NCI-H510A treated with DMSO at 0.1 percent for 48 hours (cell line): ENCODE measurements around the gene FAM47E.
A peak's percentile ranks its signal among the peaks of the same experiment; 100 is the strongest.

Source experiments
- DNase-seq: peaks from one replicate; lab custom pipeline; 2025; lab: John Stamatoyannopoulos, UW

The FAM47E gene

DNA sequence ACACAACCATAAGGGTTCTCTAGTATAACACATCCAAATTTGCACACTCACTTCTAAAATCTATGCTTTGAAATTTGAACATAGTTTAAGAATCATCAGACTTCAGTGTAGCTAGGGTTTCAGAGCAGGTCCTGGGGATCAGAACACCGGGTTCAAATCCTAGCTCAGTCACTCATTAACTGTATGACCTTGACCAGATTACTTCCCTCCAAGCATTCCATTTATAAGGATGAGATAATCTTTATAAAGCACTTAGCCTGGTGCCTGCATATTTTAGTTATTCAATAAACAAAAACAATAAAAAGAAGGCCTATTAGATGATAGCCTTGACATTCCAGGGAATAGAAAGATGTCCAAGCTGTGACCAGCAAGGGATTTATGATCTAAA is 50.2 kb downstream of the FAM47E start:
- no peak for DNase-seq

DNA sequence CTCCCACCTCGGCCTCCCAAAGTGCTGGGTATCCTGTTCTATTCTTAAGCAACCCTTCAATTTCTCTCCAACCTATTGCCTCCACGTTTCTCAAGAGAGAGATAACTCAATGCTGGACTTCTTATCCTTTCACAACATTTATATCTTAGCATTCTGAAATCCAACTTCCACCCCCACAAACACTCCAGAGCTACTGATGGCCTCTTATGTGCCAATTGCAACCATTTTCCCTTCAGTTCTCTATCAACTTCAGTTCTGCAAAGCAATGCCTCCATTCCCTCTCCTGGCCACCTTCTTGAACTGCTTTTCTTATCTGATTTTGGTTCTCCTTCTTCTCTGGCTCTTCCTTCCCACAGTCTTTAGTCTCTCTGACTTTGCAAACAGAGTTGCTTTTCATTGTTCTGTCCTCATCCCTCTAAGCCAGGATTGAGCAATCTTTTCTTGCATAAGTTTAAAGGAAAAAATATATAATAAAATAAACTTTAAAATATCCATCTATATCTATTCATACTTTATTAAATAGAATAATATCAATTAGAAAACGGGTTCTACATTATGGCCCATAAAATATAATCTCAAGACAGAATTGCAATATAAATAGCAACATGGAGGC is 51.4 kb downstream of the FAM47E start:
- DNase-seq, result no peak

DNA sequence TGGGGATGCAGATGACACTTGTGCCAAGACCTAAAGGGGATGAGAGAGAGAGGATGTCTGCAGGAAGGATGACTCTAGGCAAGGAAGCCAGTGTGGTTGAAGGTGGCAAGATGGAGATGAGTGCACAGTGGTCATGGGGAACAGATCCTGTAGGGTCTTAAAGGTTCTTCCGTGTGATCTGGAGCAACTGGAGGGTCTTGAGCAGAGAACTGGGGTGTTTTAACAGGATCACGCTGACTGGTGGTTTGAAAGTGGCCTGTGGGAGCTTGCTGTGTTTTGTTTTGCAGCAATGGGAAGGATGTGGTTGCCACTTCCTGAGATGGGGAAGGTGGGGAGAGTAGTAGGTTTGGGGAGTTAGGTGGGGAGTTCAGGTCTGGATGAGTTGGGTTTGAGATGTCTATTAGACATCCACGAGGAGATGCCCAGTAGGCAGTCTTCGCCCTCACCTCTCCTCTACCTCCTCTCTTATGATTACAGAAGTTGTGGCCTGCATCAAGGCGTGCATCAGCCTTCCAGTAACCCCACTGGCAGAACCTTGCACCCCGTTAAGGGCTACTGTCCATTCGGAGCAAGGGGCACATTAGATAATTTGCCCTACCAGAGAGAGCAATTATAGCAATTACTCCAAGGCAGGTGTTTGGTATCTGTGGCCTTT is 53.6 kb downstream of the FAM47E start:
- no peak for DNase-seq

DNA sequence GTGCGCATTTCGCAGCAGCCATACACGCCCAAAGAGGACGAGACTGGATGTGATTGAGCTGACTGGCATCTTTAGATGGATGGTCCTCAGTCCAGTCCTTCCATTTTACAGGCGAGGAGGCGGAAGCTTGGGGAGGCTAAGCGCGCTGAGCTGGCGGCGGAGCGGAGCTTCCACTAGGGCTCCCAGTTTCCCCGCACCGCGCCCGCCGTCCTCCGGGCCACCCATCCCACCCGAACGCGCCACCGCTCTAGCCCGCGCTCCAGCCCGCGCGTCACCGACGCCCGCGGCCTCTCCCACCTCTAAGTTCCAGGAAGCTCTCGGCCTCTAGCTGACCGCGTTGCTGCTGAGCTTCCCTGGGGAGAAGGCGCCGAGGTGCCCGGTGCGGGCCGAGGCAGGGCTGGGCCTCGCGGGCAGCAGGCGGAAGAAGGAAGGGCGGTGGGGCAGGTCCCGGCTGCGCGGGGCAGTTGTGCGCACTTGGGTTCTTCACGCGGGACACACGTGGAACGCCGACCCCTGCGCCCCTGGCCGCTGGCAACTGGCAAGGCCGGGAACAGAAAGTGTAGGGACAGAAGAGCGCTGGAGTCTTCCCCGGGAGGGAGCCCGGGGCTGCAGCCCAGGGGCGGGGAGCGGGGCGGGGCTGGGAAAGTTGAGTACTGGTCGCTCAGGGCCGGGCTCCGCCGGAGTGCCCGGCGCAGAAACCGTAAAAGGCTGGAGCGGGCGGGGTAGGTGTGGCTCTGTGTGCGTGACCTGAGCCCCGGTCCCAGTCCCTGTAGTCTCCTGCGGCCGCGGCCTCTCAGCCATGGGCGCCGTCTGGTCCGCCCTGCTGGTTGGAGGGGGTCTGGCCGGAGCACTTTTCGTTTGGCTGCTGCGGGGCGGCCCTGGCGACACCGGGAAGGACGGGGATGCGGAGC is 54.7 kb downstream of the FAM47E start, which contains the start of gene STBD1:
Gene STBD1 (plus strand): TSS at position 763 of the 911 bp plus-strand sequence. CDS start 37 bp downstream, at position 800.
- DNase-seq, result peak; percentile 80

- DNase-seq, result peak; percentile 31
Measured at GRCh38 chr4:76306882-76307659, 55.5 kb downstream of the FAM47E start.

DNA sequence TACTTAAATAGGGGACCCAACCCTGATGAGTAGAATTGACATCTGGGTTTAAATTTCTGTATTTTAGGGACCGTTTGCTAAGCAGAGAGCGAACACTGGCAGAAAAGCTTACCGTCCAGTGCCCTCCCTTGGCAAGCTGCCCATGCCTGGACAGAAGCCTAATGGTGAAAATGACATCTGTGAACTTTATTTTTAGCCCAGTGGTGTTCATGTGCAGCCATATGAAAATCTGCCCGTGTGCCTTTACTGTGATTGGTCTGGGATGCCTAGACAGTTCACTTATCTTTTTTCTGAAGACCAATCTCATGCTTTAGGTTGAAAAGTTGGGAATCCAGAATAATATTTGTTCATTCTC is 56.1 kb downstream of the FAM47E start:
- DNase-seq, result no peak

GRCh38 chr4:76308548-76308947 is 57.0 kb downstream of the FAM47E start:
- peak; percentile 10 for DNase-seq

DNA sequence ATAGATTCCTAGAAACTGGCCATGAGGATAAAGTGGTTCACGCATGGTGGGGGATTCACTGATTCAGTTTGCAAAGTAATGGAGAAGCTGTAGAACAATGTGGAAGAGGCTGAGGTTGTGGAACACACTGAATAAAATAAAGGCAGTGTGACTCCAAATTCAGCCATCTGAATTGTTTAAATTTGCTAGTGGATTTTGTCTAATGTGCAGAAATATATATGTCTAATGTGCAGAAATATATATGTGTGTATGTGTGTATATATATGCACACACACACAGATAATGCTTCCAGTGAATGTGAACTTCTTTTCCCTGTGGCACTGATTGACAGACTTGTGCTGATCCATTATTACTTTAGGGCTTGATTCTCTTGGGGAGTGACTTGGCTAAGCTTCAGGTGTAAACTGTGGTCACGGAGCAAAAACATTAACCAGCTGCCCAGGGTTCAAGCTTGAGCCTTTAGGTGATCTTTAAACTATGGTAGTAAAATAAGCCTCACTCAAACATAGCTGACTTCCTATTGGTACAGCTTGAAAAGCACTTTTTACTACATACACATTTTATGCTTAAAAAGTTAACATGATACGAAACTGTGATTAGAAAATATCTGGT is 58.5 kb downstream of the FAM47E start:
- no peak for DNase-seq

- DNase-seq, result no peak
Measured at GRCh38 chr4:76310683-76311082, 59.2 kb downstream of the FAM47E start.

- DNase-seq, result no peak
Measured at GRCh38 chr4:76311896-76312331, 60.4 kb downstream of the FAM47E start.

GRCh38 chr4:76312457-76312856 is 60.9 kb downstream of the FAM47E start:
- no peak for DNase-seq

DNA sequence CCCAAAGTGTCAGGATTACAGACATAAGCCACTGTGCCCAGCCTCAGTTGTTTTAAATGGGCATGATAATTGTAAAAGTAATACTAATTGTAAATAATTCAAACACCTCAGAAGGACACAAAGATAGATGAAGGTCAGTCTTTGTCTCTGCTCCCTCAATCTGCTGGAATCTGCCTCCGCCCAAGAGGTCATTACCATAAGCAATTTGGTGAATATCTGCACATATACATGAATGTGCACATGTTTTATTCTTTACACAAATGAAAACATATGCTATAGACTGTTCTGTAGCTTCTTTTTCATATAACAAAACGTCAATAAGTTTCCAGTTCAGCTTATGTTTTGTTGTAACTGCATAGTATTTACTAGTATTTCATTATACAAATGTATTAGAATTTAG is 62.0 kb downstream of the FAM47E start:
- no peak for DNase-seq

DNA sequence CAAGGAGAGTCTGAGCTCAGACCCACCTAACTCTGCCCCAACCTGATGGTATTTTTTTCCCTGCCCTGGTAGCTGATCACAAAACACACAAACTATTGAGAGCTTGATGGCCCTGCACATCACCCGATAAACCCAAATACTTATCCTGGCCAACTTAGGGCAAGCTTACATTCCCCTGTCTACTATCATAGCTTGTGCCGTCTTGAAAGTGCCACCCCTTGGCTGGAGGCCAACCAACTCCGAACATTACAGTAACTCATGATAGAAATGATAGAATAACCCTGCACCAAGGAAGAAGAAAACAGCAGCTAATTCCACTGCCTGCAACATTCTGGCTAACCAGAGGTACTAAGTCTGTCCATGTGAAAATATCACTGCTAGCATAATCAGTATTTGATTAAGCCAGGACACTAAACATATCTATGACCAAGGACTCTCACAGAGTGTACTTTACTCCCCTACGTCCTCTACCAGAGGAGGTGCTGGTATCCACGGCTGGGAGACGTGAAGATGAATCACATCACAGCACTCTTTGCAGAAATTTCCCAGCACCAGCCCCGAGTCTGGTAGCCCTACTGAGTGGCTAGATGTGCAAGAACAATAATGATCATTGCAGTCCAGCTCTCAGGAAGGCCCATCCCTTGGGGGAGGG is 63.9 kb downstream of the FAM47E start:
- DNase-seq, result no peak

DNA sequence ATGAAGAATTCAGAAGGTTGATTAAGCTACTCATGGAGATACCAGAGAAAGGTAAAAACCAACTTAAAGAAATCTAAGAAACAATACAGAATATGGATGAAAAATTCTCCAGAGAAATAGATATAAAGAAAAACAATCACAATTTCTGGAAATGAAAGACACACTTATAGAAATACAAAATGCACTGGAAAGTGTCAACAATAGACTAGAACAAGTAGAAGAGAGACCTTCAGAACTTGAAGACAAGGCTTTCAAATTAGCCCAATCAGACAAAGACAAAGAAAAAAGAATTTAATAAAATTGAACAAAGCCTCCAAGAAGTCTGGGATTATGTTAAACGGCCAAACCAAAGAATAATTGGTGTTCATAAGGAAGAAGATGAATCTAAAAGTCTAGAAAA is 64.6 kb downstream of the FAM47E start:
- DNase-seq, result no peak

GRCh38 chr4:76322236-76322635 is 70.7 kb downstream of the FAM47E start:
- no peak for DNase-seq

DNA sequence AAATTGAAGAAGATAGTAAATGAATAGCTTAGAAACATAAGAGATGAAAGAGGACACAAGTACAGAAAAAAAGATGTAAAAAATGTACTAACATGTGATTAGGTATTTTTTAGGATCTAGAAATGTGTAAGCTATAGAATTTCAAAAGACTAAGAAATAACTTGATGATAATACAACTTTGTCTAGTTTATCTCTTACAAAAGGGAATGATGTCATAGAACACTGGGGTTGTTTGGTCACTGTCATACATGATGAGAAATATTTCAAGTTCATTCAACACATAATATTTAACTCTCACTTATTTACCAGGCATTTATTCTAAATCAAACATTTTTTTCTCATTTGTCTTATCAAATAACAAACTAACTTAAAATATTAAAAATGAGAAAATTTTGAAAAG is 73.6 kb downstream of the FAM47E start:
- DNase-seq, result no peak

- DNase-seq, result no peak
Measured at GRCh38 chr4:76326515-76326914, 75.0 kb downstream of the FAM47E start.
